OCI-LY7 (cell line): ENCODE results near the gene ATMIN. TPM values are rescaled to one million over a fixed set of nuclear protein-coding genes. Genes with fewer than 3 reads are reported as not detected.

Experiments used
- BruUV-seq: library from RNA; stranded (reverse); fragments of 400-500 nt; replicated peaks from 2 replicates; lab custom pipeline; 2021; lab: Mats Ljungman, UMichigan
- CTCF ChIA-PET: fragments of 300-600 bp; sonication (Branson Sonifier 250); formaldehyde crosslinking; loops from one replicate; lab custom pipeline; 2022; ENCODE audit warnings: antibody characterized with exemption; ENCODE audit not compliant: unreplicated experiment; lab: Charles Lee
- POLR2A ChIA-PET: fragments of 300-600 bp; sonication (Branson Sonifier 250); formaldehyde crosslinking; loops from one replicate; lab custom pipeline; 2022; ENCODE audit warnings: antibody characterized with exemption; lab: Charles Lee
- DNase-seq: peaks from one replicate; pipeline ENCODE4 v3.0.0-alpha.2; 2015; ENCODE audit warnings: low spot score
- H2AFZ ChIP-seq: fragments of 200-600 bp; sonication (generic), shearing (Covaris generic); 2 replicates; pipeline ENCODE4 v1.6.1; 2014; ENCODE audit warnings: mild to moderate bottlenecking, antibody characterized with exemption, low read length, moderate library complexity
- H3K27ac ChIP-seq: fragments of 200-600 bp; sonication (generic); 2 replicates; pipeline ENCODE4 v1.5.1; 2014; ENCODE audit warnings: mixed run types, low read depth, mild to moderate bottlenecking, moderate library complexity, low read length, inconsistent platforms; ENCODE audit not compliant: poor library complexity, severe bottlenecking
- H3K36me3 ChIP-seq: fragments of 200-600 bp; sonication (generic); 2 replicates; pipeline ENCODE4 v1.6.1; 2014; ENCODE audit warnings: mild to moderate bottlenecking, antibody characterized with exemption, low read length, moderate library complexity, mixed read lengths; ENCODE audit not compliant: insufficient read depth
- H3K4me1 ChIP-seq: fragments of 200-600 bp; sonication (generic); 2 replicates; pipeline ENCODE4 v1.5.1; 2014; ENCODE audit warnings: mild to moderate bottlenecking, low read length; ENCODE audit not compliant: insufficient read depth, poor library complexity, severe bottlenecking
- H3K4me2 ChIP-seq: fragments of 200-600 bp; sonication (generic); 2 replicates; pipeline ENCODE4 v1.6.1; 2014; ENCODE audit warnings: mild to moderate bottlenecking, low read length
- H3K4me3 ChIP-seq: fragments of 200-600 bp; sonication (generic); 2 replicates; pipeline ENCODE4 v1.5.1; 2014; ENCODE audit warnings: mild to moderate bottlenecking, low read depth, low read length; ENCODE audit not compliant: poor library complexity, severe bottlenecking
- H3K79me2 ChIP-seq: fragments of 200-600 bp; sonication (generic); 2 replicates; pipeline ENCODE4 v1.6.1; 2016; ENCODE audit warnings: low read depth, mild to moderate bottlenecking, low read length, moderate library complexity, mixed read lengths; ENCODE audit not compliant: insufficient read depth
- H3K9me2 ChIP-seq: fragments of 200-600 bp; sonication (generic); 2 replicates; pipeline ENCODE4 v1.6.1; 2016; ENCODE audit warnings: mild to moderate bottlenecking, low read length, mixed read lengths; ENCODE audit not compliant: insufficient read depth
- H3K9me3 ChIP-seq: fragments of 200-600 bp; sonication (generic); 2 replicates; pipeline ENCODE4 v1.6.1; 2014; ENCODE audit warnings: mild to moderate bottlenecking, mixed run types, low read length, mixed read lengths
- H4K20me1 ChIP-seq: fragments of 200-600 bp; sonication (generic); 2 replicates; pipeline ENCODE4 v1.6.1; 2014; ENCODE audit warnings: mild to moderate bottlenecking, antibody characterized with exemption, low read length, moderate library complexity, mixed read lengths; ENCODE audit not compliant: insufficient read depth
- CTCF ChIP-seq: fragments of 200-600 bp; sonication (generic); conservative IDR thresholded peaks from 2 replicates; pipeline ENCODE4 v1.5.1; 2014; ENCODE audit warnings: mild to moderate bottlenecking, antibody characterized with exemption, low read length, moderate library complexity, mixed read lengths
- EZH2phosphoT487 ChIP-seq: fragments of 200-600 bp; sonication (generic); IDR thresholded peaks from 2 replicates; pipeline ENCODE4 v1.6.1; 2018; ENCODE audit warnings: low read depth, borderline replicate concordance, mild to moderate bottlenecking, mixed run types, antibody characterized with exemption, low read length, moderate library complexity, mixed read lengths
- intact Hi-C: fragments of 100-400 bp; cut with micrococcal nuclease; formaldehyde crosslinking; loops from one replicate; pipeline ENCODE4 v1.10.0; 2022; ENCODE audit not compliant: unreplicated experiment
- total RNA-seq, 2 experiments: library from RNA; depleted of rRNA in 1 of 2; stranded (reverse); fragments of >200 nt in 1 of 2; shearing (Covaris generic) in 1 of 2; gene quantifications; 2 replicates each; pipeline ENCODE4 v1.2.3, GENCODE V29; 2014 to 2022

ATMIN gene
- total RNA-seq, 2 experiments from 2014 or later: 15.0 to 23.7 TPM

GRCh38 chr16:81069063-81069462 is 33.4 kb downstream of the ATMIN start:
- H3K4me2 ChIP-seq: no peak overlapping the region
- no peaks in the 10 kb centered on the region for H3K9me2 ChIP-seq
- no peak overlapping the region for H3K27ac ChIP-seq
- TF ChIP-seq CTCF (no peak), EZH2phosphoT487 (no peak)
- no peaks in the 10 kb centered on the region for H3K36me3 ChIP-seq
- no peaks in the 10 kb centered on the region for H4K20me1 ChIP-seq
- no peaks in the 10 kb centered on the region for H3K79me2 ChIP-seq
- CTCF ChIA-PET: no interaction called here
- POLR2A ChIA-PET: no interaction called here
- no peak overlapping the region for H2AFZ ChIP-seq
- H3K9me3 ChIP-seq: no peaks in the 10 kb centered on the region
- intact Hi-C loops: no loop called here
- DNase-seq: no peak
- no TSS peak for BruUV-seq
- H3K4me3 ChIP-seq: no peak overlapping the region
- H3K4me1 ChIP-seq: no peaks in the 10 kb centered on the region

DNA sequence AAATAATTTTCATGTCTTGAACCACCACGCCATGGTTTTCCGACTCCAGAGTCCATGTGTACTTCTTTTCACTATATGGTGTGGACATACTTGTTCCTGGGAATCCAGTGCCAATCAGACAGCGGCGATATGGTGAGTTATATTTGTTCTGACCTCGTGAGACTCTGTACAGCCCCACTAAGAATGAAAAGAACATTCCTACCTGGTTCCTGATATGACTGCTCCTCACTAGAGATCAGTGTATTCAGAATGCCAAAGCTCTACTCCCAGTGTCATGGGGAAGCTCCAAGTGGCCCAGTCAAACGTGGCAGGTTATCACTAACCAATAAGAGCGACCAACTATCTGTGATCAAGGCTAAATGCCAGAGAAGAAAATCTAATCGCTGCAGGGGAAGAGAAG is 35.3 kb downstream of the ATMIN start:
- intact Hi-C loops: no loop called here
- TF ChIP-seq CTCF (no peak), EZH2phosphoT487 (no peak)
- CTCF ChIA-PET: no interaction called here

GRCh38 chr16:81071805-81072204 is 36.2 kb downstream of the ATMIN start:
- intact Hi-C loops: no loop called here
- ChIA-PET CTCF (no interaction called here), POLR2A (interaction anchor here (1.1 kb wide), 1 partner anchor 25 kb away, joined by 3 read pairs; no protein-coding TSS in a partner anchor)
- H3K4me2 ChIP-seq: no peak overlapping the region
- H3K9me3 ChIP-seq: no peaks in the 10 kb centered on the region
- no peak for DNase-seq
- H3K4me3 ChIP-seq: no peak overlapping the region
- BruUV-seq: no TSS peak
- no peak for TF ChIP-seq EZH2phosphoT487
- TF ChIP-seq CTCF: no peak
- H4K20me1 ChIP-seq: no peaks in the 10 kb centered on the region
- no peak overlapping the region for H3K27ac ChIP-seq
- H3K9me2 ChIP-seq: no peaks in the 10 kb centered on the region
- no peaks in the 10 kb centered on the region for H3K79me2 ChIP-seq
- H2AFZ ChIP-seq: no peak overlapping the region
- peaks cover 8% of the 10 kb centered on the region for H3K4me1 ChIP-seq
- no peaks in the 10 kb centered on the region for H3K36me3 ChIP-seq

More for the DNA sequence above, 35.3 kb downstream of the ATMIN start:
- H3K4me3 ChIP-seq: no peak overlapping the region
- POLR2A ChIA-PET: no interaction called here
- H3K36me3 ChIP-seq: no peaks in the 10 kb centered on the region
- BruUV-seq: no TSS peak
- no peak overlapping the region for H3K27ac ChIP-seq
- no peaks in the 10 kb centered on the region for H4K20me1 ChIP-seq
- no peak overlapping the region for H2AFZ ChIP-seq
- DNase-seq: no peak
- peaks cover 4% of the 10 kb centered on the region for H3K4me1 ChIP-seq
- no peaks in the 10 kb centered on the region for H3K79me2 ChIP-seq
- no peak overlapping the region for H3K4me2 ChIP-seq
- H3K9me3 ChIP-seq: no peaks in the 10 kb centered on the region
- H3K9me2 ChIP-seq: no peaks in the 10 kb centered on the region
